Inflammatory macrophage (primary cell): ENCODE results near the gene ZNF808.
A peak's percentile ranks its signal among the peaks of the same experiment; 100 is the strongest.
"Not testable (repeated sequence)": the region's sequence is repeated elsewhere in the genome, so short reads cannot be mapped to it uniquely, and the experiment has no call there.

Experiments used
- DNase-seq, 2 donors: peaks; one replicate each; pipeline ENCODE4 v3.0.0-alpha.2; 2020 to 2022

The ZNF808 gene

GRCh38 chr19:52600639-52601024 lies 73.2 kb downstream of the ZNF808 start:
- DNase-seq: no peak

- DNase-seq: peak; percentile 88 to 92
These were observed 73.8 kb downstream of the ZNF808 start for GRCh38 chr19:52601025-52601973.

GRCh38 chr19:52601974-52602366 lies 74.5 kb downstream of the ZNF808 start:
- not testable (repeated sequence) for DNase-seq

- no peak for DNase-seq
These were observed 75.5 kb downstream of the ZNF808 start for GRCh38 chr19:52602941-52603340.

GRCh38 chr19:52603558-52604207 lies 76.2 kb downstream of the ZNF808 start:
- no peak for DNase-seq
